ENCODE results near the gene TRIM26. TPM values are rescaled to one million over a fixed set of nuclear protein-coding genes. Genes with fewer than 3 reads are reported as not detected.

TRIM26 gene
- total and polyA plus RNA-seq, 2 of the 13 experiments (the other 11 are each of a cell fraction or from before 2014, with no cell fraction given), result 27.1 to 38.7 TPM

- TF ChIP-seq BRF2 (CRISPR knock-in tag; IDR thresholded peaks at IDR 0.05) (no peak), ZNF678 (CRISPR knock-in tag; IDR thresholded peaks at IDR 0.05) (0 out of 2 replicates have a peak, but pooled peaks have one; percentile 44), EHMT2 (IDR thresholded peaks at IDR 0.05; ENCODE audit: borderline replicate concordance, low read depth, low read length) (no peak), ETV5 (CRISPR knock-in tag; IDR thresholded peaks at IDR 0.05; ENCODE audit: borderline replicate concordance) (peak; percentile 22; the same call in 1 of the 2 replicates), ZNF547 (CRISPR knock-in tag; IDR thresholded peaks at IDR 0.05) (peak; percentile 45; the same call in 1 of the 2 replicates), ZNF264 (CRISPR knock-in tag; IDR thresholded peaks at IDR 0.05) (peak; percentile 36; the same call in 1 of the 2 replicates), HDAC1 (CRISPR knock-in tag; IDR thresholded peaks at IDR 0.05) (peak; percentile 41; the same call in 1 of the 2 replicates), ZNF563 (CRISPR knock-in tag; IDR thresholded peaks at IDR 0.05) (peak; percentile 80; the same call in 1 of the 2 replicates), NFE2L2 (IDR thresholded peaks at IDR 0.05; ENCODE audit: low read length) (0 out of 2 replicates have a peak, but pooled peaks have one; percentile 1), IRX3 (CRISPR knock-in tag; IDR thresholded peaks at IDR 0.05; ENCODE audit: borderline replicate concordance, low read depth) (no peak), ZNF766 (CRISPR knock-in tag; IDR thresholded peaks at IDR 0.05; ENCODE audit: borderline replicate concordance) (0 out of 2 replicates have a peak, but pooled peaks have one; percentile 47)
- TF ChIP-seq, protein P1, sequence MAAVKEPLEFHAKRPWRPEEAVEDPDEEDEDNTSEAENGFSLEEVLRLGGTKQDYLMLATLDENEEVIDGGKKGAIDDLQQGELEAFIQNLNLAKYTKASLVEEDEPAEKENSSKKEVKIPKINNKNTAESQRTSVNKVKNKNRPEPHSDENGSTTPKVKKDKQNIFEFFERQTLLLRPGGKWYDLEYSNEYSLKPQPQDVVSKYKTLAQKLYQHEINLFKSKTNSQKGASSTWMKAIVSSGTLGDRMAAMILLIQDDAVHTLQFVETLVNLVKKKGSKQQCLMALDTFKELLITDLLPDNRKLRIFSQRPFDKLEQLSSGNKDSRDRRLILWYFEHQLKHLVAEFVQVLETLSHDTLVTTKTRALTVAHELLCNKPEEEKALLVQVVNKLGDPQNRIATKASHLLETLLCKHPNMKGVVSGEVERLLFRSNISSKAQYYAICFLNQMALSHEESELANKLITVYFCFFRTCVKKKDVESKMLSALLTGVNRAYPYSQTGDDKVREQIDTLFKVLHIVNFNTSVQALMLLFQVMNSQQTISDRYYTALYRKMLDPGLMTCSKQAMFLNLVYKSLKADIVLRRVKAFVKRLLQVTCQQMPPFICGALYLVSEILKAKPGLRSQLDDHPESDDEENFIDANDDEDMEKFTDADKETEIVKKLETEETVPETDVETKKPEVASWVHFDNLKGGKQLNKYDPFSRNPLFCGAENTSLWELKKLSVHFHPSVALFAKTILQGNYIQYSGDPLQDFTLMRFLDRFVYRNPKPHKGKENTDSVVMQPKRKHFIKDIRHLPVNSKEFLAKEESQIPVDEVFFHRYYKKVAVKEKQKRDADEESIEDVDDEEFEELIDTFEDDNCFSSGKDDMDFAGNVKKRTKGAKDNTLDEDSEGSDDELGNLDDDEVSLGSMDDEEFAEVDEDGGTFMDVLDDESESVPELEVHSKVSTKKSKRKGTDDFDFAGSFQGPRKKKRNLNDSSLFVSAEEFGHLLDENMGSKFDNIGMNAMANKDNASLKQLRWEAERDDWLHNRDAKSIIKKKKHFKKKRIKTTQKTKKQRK (IDR thresholded peaks at IDR 0.05; ENCODE audit: low read length), result no peak
- TF ChIP-seq, protein P2, sequence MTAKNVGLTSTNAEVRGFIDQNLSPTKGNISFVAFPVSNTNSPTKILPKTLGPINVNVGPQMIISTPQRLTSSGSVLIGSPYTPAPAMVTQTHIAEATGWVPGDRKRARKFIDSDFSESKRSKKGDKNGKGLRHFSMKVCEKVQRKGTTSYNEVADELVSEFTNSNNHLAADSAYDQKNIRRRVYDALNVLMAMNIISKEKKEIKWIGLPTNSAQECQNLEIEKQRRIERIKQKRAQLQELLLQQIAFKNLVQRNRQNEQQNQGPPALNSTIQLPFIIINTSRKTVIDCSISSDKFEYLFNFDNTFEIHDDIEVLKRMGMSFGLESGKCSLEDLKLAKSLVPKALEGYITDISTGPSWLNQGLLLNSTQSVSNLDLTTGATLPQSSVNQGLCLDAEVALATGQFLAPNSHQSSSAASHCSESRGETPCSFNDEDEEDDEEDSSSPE (CRISPR knock-in tag; IDR thresholded peaks at IDR 0.05), result no peak; the same call in 1 of the 2 replicates
- TF ChIP-seq, protein P3, sequence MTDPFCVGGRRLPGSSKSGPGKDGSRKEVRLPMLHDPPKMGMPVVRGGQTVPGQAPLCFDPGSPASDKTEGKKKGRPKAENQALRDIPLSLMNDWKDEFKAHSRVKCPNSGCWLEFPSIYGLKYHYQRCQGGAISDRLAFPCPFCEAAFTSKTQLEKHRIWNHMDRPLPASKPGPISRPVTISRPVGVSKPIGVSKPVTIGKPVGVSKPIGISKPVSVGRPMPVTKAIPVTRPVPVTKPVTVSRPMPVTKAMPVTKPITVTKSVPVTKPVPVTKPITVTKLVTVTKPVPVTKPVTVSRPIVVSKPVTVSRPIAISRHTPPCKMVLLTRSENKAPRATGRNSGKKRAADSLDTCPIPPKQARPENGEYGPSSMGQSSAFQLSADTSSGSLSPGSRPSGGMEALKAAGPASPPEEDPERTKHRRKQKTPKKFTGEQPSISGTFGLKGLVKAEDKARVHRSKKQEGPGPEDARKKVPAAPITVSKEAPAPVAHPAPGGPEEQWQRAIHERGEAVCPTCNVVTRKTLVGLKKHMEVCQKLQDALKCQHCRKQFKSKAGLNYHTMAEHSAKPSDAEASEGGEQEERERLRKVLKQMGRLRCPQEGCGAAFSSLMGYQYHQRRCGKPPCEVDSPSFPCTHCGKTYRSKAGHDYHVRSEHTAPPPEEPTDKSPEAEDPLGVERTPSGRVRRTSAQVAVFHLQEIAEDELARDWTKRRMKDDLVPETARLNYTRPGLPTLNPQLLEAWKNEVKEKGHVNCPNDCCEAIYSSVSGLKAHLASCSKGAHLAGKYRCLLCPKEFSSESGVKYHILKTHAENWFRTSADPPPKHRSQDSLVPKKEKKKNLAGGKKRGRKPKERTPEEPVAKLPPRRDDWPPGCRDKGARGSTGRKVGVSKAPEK (CRISPR knock-in tag; IDR thresholded peaks at IDR 0.05; ENCODE audit: borderline replicate concordance), result no peak
- TF ChIP-seq, protein P4, sequence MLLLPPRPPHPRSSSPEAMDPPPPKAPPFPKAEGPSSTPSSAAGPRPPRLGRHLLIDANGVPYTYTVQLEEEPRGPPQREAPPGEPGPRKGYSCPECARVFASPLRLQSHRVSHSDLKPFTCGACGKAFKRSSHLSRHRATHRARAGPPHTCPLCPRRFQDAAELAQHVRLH (CRISPR knock-in tag; IDR thresholded peaks at IDR 0.05; ENCODE audit: borderline replicate concordance, low read depth), result peak; percentile 58; the same call in 1 of the 2 replicates
- TF ChIP-seq, protein P5, sequence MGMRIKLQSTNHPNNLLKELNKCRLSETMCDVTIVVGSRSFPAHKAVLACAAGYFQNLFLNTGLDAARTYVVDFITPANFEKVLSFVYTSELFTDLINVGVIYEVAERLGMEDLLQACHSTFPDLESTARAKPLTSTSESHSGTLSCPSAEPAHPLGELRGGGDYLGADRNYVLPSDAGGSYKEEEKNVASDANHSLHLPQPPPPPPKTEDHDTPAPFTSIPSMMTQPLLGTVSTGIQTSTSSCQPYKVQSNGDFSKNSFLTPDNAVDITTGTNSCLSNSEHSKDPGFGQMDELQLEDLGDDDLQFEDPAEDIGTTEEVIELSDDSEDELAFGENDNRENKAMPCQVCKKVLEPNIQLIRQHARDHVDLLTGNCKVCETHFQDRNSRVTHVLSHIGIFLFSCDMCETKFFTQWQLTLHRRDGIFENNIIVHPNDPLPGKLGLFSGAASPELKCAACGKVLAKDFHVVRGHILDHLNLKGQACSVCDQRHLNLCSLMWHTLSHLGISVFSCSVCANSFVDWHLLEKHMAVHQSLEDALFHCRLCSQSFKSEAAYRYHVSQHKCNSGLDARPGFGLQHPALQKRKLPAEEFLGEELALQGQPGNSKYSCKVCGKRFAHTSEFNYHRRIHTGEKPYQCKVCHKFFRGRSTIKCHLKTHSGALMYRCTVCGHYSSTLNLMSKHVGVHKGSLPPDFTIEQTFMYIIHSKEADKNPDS (CRISPR knock-in tag; IDR thresholded peaks at IDR 0.05), result no peak
Observed at GRCh38 chr6:30259140-30260035, 46.2 kb upstream of the TRIM26 start (continued).
